Stimulated activated CD4-positive, alpha-beta T cell treated with anti-CD3 and anti-CD28 coated beads, Interleukin-12 subunit alpha, Interleukin-12 subunit beta, amount 100 ng/mL, for 24 hours (primary cell): ENCODE measurements around the gene DGKG.

ENCODE experiments used
- DNase-seq, 2 experiments: peaks; one replicate each; pipeline ENCODE4 v3.0.0-alpha.2; 2020; ENCODE audit warnings: low read depth in 2 of 2

Gene DGKG

GRCh38 chr3:186318135-186318534 lies 43.9 kb downstream of the DGKG start:
- no peak for DNase-seq

- DNase-seq, result no peak
Observed at GRCh38 chr3:186317478-186317877, 44.6 kb downstream of the DGKG start.

- DNase-seq, result no peak
Observed at GRCh38 chr3:186316666-186317260, 45.3 kb downstream of the DGKG start.

GRCh38 chr3:186315581-186316354 lies 46.3 kb downstream of the DGKG start:
- no peak for DNase-seq

- no peak for DNase-seq
Observed at GRCh38 chr3:186314896-186315295, 47.1 kb downstream of the DGKG start.

GRCh38 chr3:186311441-186311840 lies 50.6 kb downstream of the DGKG start:
- no peak for DNase-seq

GRCh38 chr3:186308549-186308948 lies 53.5 kb downstream of the DGKG start:
- DNase-seq, result no peak

- no peak for DNase-seq
Observed at GRCh38 chr3:186307594-186308221, 54.3 kb downstream of the DGKG start.

- DNase-seq, result no peak
Observed at GRCh38 chr3:186305286-186305685, 56.7 kb downstream of the DGKG start.

GRCh38 chr3:186303965-186304364 lies 58.1 kb downstream of the DGKG start:
- no peak for DNase-seq

- DNase-seq, result no peak
Observed at GRCh38 chr3:186299327-186299726, 62.7 kb downstream of the DGKG start.

- no peak for DNase-seq
Observed at GRCh38 chr3:186298876-186299275, 63.2 kb downstream of the DGKG start.

- DNase-seq, result no peak
Observed at GRCh38 chr3:186290796-186291195, 71.2 kb downstream of the DGKG start.

- DNase-seq, result no peak
Observed at GRCh38 chr3:186287711-186288110, 74.3 kb downstream of the DGKG start.

- DNase-seq, result no peak
Observed at GRCh38 chr3:186286114-186286513, 75.9 kb downstream of the DGKG start.

- no peak for DNase-seq
Observed at GRCh38 chr3:186284661-186285060, 77.4 kb downstream of the DGKG start.

- DNase-seq, result no peak
Observed at GRCh38 chr3:186284349-186284652, 77.7 kb downstream of the DGKG start.

- no peak for DNase-seq
Observed at GRCh38 chr3:186283651-186284348, 78.2 kb downstream of the DGKG start.

- no peak for DNase-seq
Observed at GRCh38 chr3:186283096-186283495, 78.9 kb downstream of the DGKG start.

GRCh38 chr3:186281176-186281575 lies 80.9 kb downstream of the DGKG start:
- no peak for DNase-seq

- DNase-seq, result no peak
Observed at GRCh38 chr3:186280737-186281136, 81.3 kb downstream of the DGKG start.

- no peak for DNase-seq
Observed at GRCh38 chr3:186277268-186277909, 84.6 kb downstream of the DGKG start.
